IPS-NIHi7 (cell line): ENCODE data around the gene VSTM2L.
"Not testable (repeated sequence)": the region's sequence is repeated elsewhere in the genome, so short reads cannot be mapped to it uniquely, and the experiment has no call there.

Source experiments
- DNase-seq: peaks from one replicate; pipeline ENCODE4 v3.0.0; 2012; ENCODE audit warnings: mixed read lengths; ENCODE audit errors: extremely low spot score

The VSTM2L gene, protein sequence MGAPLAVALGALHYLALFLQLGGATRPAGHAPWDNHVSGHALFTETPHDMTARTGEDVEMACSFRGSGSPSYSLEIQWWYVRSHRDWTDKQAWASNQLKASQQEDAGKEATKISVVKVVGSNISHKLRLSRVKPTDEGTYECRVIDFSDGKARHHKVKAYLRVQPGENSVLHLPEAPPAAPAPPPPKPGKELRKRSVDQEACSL

DNA sequence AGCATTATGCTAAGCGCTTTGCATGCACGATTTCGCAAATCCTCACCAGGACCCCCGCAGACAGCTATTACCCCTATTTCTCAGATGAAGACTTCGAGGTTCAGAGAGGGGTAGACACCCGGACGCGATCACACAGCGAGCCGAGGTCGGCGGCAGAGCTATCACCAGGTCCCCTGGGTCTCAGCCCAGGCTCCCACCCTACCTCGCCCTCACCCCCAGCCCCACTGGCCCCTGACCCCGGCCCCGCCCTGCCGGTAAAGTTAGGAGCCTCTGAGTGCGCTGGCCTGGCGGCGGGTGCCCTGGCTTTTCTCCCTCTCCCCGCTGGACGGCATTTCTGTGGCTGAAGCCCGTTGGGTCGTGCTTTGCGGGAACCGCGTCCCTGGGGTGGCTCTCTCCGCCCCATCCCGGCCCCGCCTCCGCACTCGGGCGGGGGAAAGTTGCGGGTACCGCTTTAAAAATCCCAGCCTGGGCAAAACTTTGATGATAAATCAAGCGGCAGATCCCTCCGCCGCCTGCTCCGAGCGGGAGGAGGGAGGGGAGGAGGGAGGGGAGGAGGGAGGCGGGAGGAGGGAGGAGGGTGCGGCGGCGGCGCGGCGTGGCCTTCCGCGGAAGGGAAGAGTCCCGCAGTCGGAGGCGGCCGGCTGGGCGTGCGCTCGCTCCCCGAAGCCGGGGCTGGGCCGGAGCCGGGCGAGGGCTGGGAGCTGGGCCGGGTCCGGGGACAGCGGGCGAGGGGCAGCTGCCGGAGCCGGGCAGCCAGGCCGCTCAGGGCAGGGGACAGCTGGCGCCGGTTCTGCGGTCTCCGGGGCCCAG, at the start of gene VSTM2L:
Gene VSTM2L (plus strand): TSS at position 624 of the 810 bp plus-strand sequence. CDS start 224 bp downstream, outside the sequence.
- DNase-seq, result no peak

DNA sequence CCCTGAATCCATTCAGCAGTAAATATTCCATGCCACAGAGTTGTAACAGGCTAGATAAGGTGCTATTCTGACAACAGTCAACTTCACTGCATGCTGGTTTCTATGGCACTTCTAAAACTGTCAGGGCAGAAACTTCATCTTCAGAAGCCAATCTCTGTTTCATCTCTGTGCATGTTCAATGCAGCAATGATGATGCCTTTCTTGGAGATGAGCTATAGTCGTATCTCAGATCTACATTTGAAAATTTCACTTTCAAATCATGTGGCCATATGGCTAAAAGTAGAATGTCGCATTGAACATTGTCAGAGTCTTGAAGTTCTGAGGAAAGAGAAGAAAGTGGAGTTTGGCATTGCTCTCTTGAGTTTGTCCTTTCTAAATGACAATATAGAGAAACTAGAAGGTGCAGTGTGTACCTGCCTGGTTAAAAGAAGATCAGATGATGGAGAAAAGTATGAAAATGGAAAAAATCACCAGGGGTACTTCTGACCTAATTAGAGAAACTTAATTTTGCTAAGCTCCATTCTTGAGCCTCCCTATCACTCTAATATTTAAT, 49.0 kb upstream of the VSTM2L start:
- DNase-seq, result no peak

DNA sequence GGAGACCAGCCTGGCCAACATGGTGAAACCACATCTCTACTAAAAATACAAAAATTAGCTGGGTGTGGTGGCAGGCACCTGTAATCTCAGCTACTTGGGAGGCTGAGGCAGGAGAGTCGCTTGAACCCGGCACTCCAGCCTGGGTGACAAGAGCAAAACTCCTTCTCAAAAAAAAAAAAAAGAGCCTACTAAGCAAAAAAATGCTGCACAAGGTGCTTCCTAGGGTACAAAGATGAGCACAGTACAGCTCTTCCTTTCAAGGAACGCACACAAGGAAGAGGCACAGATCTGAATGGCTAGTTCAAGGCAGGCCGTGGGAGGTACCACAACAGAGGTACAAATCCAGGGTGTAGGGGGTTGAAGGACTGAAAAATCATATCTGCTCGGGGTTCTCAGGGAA, 46.9 kb upstream of the VSTM2L start:
- DNase-seq, result not testable (repeated sequence)

DNA sequence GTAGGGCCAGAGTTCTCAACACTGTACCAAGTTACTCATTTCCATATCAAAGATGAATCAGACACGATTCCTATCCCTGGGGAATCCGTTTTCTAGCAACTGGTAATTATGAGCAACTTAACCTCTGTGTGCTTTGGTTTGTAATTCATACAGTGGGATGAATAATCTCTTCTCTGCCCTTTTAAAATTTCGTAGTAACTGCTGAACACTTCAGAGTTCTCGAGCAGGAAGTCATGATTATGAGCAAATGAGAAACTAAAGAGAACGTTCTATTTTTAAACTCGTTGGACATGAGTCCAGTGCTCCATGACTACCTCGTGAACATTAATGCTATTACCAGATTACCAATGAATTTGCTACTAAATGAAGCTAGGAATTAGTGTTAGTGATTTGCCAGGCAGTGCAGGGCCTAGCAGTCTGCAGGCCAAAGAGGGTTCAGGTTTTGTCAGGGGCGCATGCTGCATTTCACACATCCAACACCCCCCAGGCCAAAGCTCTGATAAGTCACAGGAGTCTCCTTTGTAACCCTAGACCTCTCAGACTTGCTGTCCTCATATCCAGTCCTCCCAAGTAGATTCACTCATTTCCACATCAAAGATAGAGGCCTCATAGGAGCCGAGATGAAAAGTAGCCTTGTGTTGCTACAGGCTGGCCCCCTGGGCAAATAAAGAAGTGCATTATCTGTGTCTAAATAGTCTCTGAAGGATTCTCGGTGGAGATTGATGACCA, 45.8 kb upstream of the VSTM2L start:
- DNase-seq, result no peak

DNA sequence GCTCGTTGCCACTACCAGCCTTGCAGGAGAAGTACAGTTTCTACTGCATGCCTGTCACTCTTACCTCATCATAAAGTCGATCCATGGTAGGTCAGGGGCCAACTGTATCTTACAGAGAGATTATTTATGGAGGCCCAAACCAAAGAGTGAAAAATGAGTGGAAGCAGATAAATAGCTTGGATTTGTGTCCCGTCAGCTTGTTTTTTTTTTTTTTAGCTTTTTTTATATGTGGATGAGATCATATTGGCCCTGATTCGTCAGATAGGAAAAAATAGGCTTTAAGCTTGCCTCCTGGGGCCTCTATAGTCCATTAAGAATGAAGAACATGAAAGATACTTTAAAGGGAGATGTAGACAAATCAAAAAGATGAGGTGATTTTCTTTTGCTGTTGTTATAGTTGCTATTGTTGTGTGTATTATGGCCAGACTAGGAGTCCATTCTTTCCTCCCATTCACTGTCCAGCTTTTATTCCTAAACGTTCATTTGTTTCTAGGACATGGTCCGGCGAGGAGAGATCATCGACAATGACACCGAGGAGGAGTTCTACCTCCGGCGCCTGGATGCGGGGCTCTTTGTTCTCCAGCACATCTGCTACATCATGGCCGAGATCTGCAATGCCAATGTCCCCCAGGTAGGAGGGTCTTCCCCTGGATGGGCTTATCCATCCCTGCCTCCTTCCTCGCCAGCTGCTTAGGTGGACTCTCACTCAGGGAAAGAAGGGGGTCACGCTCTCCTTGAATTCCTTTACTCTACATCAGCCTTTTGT, 43.3 kb upstream of the VSTM2L start:
- no peak for DNase-seq

DNA sequence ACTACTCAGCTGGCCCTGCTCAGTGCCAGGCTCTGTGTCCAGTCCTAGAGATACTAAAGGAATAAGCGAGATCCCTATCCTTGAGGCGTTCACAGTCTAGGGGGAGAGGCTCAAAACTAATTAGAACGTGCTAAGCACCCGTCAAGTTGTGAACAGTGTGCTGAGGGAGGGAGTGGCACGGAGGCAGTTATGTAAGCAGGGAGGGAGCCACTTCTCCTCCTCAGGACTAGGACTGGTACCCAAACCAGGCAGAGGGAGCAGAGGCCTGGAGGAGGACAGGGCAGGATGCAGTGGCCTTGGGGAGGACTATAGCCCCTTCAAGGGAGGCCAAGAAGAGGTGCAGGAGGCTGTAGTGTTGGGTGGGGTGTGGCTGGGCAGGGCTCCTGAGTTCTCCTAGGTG, 39.6 kb upstream of the VSTM2L start:
- no peak for DNase-seq

DNA sequence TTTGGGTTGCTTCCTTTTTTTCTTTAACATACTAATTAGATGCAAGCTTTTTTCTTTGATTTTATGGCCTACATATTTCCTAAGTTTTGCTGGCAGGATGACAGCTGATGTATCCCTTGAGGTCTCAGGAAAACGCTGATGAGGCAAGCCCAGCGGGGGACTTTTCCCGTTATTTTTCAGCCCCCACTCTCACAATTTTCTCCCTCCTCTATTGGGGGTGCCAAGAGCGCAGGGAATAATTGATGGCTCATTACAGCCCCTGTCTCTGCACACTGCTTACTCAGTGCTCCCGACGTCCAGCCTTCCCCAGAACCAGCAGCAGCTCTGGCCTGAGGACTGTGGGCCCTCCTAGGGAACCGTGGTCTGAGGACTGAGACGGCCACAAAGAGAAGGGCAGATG, 38.6 kb upstream of the VSTM2L start:
- no peak for DNase-seq

DNA sequence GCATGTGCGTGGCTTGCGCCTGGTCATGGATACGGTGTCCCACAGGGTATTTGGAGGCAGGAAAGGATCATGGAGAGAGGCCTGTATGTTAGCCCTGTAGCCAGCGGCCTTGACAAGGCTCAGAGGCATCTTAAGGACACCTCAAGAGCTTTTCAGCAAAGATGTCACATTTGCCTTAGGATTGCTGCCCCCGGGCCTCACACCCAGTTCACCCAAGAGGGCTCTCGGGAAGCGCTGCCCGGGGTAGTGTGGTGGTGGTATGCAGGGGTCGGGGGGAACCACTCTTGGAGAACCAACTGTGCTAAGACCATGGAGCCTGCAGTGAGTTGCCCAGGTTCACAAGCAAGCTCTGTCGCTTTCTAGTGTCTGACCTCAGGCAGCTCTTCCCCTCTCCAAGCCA, 36.9 kb upstream of the VSTM2L start:
- no peak for DNase-seq

DNA sequence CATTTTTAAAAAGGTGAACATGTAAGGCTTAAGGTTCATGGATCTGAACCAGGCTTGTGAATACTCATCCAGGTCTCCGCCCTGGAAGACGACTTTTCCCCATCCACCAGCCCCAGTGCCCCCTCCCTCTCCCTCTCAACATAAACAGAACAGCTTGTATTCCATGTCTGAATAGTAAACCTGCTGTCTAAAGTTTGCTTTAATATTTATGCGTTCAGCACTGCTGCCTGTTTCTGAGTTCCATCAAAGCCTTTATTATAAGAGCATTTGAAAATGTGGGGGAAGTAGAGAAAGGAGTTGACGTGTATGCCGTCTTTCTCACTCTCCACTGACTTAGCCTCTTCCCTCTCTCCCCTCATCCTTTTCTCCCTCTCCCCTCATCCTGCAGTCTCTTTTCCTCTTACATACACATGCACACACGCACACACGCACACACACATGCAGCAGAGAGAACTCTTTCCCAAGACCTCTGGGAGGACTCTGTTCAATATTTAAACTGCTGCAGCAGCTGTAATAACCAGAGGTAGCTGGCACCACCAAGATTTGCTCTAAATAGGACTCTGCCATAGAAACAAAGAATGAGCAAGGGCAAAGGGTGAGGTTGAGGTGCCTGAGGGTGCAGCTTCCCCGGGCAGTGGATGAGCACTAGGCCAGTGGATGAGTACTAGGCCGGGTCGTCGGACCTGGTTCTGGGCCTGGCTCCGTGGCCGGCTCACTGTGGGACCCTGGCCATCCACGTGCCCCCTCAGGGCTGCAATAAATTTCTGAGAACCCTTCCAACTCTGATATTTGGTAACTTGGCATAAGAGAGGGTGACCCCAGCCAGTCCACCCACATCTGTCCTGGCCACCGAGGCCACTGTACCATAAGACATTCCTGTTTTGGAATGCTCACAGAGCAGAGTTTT, 35.4 kb upstream of the VSTM2L start:
- DNase-seq, result no peak

DNA sequence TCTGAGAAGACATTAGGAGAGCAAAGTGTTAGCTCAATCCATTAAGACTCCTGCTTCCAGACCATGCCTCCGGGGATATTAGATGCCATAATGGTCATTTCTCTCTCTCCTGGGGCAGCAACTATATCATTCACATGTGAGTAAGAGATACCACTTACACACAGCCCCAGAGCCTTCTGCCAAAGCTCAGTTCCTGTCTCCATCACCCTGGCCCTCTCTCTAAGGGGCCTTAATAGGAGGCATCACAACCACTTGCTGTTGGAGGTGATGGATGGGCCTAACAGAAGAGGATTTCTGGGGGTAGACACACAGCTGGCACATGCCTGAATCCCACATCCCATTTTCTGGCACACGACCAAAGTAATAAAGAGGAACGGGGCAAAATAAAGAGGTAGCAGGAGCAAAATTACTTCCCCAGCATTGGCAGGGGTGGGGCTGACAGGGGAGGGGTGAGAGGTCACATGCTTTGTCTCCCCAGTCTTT, 34.0 kb upstream of the VSTM2L start:
- no peak for DNase-seq

DNA sequence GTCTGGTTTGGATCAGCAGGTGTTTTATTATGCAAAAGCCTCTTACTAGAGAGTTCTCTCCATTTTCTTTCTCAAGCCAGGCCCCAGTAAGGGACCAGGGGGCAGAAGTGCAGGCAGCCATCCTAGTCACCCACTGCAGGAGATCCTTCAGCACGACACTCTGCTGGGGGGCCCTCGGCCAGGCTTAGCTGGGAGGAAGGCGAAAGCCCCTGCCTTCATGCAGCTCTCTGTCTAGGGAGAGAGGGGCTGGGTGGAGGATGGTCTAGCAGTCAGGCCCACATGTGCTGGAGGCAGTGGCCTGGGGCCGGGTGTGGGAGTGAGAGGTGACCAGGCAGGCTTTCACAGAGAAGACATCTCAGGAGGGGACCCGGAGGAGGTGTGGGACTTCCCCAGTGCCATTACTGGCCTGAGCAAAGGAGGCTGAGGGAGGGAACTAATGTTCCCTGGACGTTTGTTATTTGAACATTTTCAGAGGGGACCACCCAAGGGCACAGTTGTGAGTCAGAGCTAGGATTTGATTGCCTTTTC, 33.5 kb upstream of the VSTM2L start:
- DNase-seq, result peak; percentile 45

DNA sequence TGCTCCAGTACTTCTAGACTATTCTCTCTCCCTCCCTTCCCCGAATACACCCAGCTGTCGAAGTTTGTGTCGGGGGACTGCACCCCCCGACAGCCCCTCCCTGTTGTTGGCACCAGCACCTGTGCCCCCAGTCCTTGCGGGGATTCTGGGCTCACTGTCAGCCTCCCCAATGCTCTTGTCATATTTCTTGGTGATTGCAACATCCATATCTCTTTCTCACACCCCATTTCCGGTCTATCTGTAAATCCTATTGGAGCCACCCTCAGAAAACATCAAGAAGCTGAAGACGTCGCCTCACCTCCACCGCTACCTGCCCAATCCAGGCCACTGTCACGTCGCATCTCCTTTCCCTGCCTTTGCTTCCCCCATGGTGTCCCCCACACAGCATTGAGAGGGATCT, 32.6 kb upstream of the VSTM2L start:
- DNase-seq, result no peak

DNA sequence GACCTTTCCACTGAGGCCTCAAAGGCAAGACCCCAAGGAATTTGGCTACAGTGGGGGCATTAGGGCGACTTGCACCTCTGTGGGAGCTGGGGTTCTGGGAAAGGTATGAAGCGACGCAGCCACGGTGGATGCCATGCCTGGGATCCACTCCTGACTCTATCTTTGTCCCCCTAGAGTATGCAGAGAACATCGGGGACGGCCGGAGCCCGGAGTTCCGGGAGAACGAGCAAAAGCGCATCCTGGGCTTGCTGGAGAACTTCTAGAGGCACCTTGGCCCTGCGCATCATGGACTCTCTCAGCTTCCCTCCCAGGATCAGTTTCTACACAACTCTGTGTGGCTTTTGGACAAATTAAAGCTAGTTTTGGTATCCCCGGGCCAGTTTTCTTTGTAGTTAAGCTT, 31.2 kb upstream of the VSTM2L start:
- DNase-seq, result no peak

DNA sequence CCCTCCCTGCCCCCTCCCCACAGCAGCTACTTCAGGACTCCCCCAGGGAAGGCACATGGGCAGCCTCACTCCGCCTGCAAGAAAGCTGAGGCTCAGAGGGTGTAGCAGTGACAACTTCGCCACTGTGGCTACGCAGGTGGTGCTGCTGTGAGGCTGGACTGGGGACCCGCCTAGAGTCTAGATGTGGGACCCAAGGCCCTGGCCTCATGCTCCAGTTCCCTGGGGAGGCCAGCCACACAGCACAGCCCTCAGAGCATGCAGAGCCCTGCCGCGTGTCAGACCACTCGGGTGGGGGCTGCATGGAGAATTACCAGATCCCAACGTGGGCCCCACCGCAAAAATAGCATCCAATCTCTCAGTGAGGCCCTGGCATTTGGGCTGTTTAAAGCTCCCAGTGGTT, 30.8 kb upstream of the VSTM2L start:
- DNase-seq, result no peak

DNA sequence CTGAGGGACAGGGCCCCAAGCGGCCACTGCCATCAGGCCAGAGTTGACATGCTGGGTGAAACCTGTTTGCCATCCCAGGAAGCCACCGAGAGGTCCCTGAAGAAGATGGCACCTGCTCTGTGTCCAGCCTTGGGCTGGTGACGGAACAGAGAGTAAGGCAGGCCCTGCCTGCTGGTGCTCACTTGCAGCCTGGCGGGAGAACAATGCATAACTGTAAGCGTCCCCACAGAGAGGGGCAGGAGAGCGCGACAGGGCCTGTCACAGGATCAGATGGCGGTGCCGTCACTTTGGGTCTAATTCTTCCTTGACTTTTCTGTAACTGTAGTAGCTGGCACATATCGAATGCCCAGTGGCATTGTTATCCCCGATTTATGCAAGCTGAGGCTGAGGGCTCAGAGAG, 29.0 kb upstream of the VSTM2L start:
- no peak for DNase-seq

DNA sequence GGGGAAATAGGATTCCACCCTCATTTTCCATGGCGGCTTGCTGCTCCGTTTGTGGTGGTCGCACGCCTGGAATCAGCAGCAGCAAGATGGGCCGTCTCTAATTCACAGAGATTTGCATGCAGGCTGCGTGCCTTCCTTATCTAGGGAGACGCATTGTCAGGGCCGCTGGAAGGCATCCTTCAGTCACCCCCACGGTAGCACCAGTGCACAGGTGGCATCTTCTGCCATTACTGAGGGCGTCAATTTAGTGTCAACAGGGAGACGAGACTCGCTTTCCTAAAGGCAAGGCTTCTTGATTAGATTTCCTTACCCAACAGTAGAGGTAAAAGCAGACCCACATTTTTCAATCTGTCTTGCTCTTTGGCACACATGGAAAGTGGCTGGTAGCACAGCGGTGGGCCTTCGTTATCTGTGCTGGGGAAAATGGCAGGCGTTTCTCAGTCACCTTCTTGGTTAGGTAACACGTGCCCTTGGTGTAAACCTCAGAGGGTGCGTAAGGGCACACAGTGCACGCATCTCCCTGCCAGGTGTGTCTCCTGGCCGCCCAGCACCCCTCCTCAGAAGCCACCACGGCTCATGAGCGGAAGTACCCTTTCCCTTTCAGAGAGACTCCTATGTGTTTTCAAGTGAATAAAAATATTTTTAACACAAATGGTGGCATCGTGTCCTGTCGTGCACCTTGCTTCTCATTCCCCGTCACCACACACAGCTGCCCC, 27.3 kb upstream of the VSTM2L start:
- no peak for DNase-seq

DNA sequence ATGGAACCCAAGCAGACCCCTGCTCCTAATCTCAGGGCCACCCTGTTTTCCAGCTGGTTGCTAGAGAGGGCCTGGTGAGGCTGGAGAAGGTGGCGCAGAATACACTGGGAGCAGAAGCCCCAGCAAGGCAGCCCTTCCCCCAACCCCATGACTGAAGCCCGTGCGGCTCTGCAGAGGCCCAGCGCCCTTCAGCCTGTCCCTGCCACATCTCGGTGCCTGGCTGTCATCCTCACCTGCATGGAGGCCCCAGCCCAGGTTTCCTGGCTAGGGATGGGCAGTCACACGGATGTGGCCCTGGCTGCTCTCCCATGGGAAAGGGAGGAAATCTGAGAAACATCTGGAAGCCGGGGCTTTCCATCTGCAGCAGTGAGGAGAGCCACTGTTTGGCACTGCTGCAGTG, 26.1 kb upstream of the VSTM2L start:
- no peak for DNase-seq

DNA sequence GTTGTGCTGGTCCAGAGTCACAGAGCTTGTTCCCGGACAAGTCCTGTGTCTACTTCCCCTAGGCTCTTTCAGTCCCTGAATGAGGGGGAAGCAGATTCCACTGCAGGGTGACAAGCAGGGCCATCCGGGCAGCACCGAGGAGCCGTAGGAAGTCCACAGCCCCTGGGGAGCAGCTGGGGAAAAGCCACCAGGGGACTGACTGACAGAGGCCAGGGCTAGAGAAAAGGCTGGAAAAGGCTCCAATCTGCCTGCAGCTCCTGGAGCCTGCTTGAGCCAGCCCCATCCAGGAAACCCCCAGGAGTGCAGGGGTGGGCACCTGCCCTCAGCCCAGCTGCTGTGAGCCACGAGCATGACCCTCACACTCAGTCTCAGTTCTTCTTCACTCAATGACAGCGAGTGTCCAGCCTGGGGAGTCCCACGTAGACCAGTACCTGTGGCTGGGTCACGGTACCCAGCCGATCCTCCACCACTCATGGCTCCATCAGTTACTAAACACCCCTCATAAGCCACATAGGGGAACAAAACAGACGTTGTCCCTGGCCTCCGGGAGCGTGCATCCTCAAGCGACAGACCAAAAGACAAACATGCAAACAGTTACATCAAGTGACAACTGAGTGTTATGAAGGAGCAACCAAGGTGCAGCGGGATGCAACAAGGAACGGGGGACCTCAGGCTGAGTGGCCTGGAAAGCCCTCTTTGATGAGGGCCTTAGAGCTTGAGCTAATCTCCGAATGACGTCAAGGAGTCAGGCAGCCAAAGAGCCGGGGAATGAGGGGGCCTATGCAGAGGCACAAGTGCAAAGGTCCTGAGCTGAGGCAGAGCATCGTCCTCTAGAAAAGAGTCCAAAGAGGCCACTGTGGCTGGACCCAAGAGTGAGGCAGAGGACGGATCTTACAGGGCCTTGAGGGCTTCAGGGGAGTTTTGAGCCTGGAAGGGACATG, 24.8 kb upstream of the VSTM2L start:
- DNase-seq, result no peak
